Measurements from ENCODE around the gene GALNT18. TPM values are rescaled to one million over a fixed set of nuclear protein-coding genes. Genes with fewer than 3 reads are reported as not detected.
"Not testable (repeated sequence)": the region's sequence is repeated elsewhere in the genome, so short reads cannot be mapped to it uniquely, and the experiment has no call there.

Gene GALNT18
- total RNA-seq, 2 donors from 2014 or later: 7.3 to 10.9 TPM

DNA sequence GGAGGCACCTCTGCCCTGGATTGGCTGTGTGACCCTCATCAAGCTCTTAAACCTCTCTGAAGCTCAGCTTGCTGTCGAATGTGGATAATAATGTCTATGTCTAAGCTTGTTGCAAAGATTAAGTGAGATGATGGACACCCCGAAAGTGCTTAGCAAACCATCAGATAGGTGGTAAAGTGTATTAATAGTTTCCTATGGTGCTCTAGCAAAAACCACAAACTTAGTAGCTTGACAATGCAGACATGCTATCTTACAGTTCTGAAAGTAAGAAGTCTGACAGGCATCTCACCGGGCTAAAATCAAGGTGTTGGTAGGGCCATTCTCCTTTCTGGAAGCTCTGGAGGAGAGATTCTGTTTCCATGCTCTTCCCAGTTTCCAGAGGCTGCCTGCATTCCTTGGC, 162.2 kb downstream of the GALNT18 start:
- Mint-ChIP-seq H3K27ac (no peak overlapping the region), H3K9me3 (no peaks in the 10 kb centered on the region), H3K4me1 (no peaks in the 10 kb centered on the region), H3K4me3 (no peak overlapping the region), H3K27me3 (peaks cover 3% of the 10 kb centered on the region), H3K36me3 (ENCODE audit: low read depth) (no peaks in the 10 kb centered on the region)
- ATAC-seq (replicated peaks): no peak

DNA sequence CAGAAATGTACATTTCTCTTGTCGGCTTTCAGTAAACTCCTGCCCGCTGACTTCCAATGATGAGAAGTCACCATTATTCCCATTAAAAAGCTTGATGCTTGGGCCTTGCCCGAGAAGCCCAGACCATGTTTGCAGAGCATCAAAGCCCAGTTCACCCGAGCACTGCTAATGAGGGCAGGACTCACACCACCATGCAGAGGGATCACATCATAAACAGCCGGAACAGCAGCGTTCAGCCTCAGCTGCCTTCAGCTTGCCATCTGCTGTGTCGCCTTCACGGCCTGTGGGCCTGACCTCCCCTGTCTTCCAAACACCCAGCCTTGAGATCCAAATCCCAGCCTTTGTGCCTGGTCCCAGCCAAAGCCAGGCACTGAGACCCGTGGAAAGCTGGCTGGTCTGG, 163.3 kb downstream of the GALNT18 start:
- Mint-ChIP-seq H3K4me3 (no peak overlapping the region), H3K4me1 (no peaks in the 10 kb centered on the region), H3K36me3 (ENCODE audit: low read depth) (no peaks in the 10 kb centered on the region), H3K9me3 (no peaks in the 10 kb centered on the region), H3K27me3 (peaks cover 3% of the 10 kb centered on the region), H3K27ac (no peak overlapping the region)
- no peak for ATAC-seq (replicated peaks)

DNA sequence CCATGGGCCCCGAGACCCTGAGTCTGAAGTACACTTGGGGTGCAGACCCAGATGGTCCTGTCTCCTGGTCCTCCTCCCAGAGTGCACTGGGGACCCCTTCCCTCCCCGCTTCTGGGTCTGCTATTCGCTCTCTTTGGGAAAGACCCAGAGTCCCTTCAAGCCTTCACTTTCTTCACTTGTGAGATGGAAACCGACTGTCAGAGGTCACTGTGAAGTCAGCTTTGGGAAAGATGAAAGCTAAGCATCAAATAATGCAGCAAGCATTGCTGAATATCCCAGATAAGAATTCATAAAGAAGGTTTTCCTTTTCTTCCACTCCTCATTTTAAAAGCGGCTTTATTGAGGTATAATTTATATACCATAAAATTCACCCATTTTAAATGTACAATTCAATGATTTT, 163.8 kb downstream of the GALNT18 start:
- no peak overlapping the region for H3K4me3 Mint-ChIP-seq
- no peaks in the 10 kb centered on the region for H3K9me3 Mint-ChIP-seq
- no peak for ATAC-seq (replicated peaks)
- no peaks in the 10 kb centered on the region for H3K36me3 Mint-ChIP-seq (ENCODE audit: low read depth)
- no peak overlapping the region for H3K27ac Mint-ChIP-seq
- H3K27me3 Mint-ChIP-seq: peaks cover 3% of the 10 kb centered on the region
- H3K4me1 Mint-ChIP-seq: no peaks in the 10 kb centered on the region

DNA sequence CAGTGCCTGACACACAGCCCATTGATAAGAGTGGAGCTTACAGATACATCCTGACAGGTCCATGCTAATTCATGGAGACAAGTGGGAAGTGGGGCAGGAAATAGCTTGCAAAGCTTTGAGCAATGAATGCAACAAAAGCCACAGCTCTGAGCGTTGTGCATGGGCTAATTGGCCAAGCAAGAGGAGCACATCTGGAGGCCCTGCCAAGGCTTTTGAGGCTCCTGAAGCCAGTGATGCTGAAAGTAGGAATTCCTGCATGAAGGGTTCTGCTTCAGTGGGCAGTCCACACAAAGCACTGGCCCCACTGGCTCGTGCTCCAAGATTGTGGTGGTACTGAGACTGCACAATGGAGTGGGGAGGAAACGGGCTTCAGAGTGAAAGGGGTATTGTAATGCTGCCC, 164.9 kb downstream of the GALNT18 start:
- H3K4me3 Mint-ChIP-seq: no peak overlapping the region
- H3K27ac Mint-ChIP-seq: no peak overlapping the region
- H3K27me3 Mint-ChIP-seq: peaks cover 3% of the 10 kb centered on the region
- H3K9me3 Mint-ChIP-seq: no peaks in the 10 kb centered on the region
- H3K4me1 Mint-ChIP-seq: no peaks in the 10 kb centered on the region
- no peak for ATAC-seq (replicated peaks)
- H3K36me3 Mint-ChIP-seq (ENCODE audit: low read depth): no peaks in the 10 kb centered on the region

DNA sequence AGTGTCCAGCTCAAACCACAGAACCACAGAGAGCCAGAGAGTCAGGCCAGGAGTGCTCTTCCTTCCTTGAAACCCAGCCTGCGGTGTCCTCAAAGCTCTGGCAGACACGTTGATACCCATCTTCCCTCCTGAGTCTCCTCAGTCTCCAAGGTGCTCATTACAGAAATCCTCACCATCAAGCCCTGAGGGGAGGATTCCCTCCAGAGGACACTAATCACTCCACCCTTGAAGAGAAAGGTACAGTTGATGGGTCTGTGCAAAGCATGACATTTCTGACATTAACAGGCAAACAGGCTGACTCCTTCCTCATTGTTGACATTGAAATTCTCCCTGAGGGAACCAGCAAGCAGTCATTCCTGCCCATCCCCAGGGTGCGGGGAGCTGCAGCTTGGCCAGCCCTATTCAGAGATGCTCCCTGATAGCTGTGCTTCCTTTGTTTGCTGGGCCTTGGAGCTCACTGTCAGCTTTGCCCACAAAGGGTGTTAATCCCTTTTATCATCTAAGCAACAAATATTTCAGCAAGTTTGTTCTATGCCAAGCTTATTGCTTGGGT, 167.1 kb downstream of the GALNT18 start:
- Mint-ChIP-seq H3K4me3 (no peak overlapping the region), H3K27me3 (peaks cover 3% of the 10 kb centered on the region), H3K36me3 (ENCODE audit: low read depth) (no peaks in the 10 kb centered on the region), H3K9me3 (no peaks in the 10 kb centered on the region), H3K4me1 (no peaks in the 10 kb centered on the region), H3K27ac (no peak overlapping the region)
- no peak for ATAC-seq (replicated peaks)

DNA sequence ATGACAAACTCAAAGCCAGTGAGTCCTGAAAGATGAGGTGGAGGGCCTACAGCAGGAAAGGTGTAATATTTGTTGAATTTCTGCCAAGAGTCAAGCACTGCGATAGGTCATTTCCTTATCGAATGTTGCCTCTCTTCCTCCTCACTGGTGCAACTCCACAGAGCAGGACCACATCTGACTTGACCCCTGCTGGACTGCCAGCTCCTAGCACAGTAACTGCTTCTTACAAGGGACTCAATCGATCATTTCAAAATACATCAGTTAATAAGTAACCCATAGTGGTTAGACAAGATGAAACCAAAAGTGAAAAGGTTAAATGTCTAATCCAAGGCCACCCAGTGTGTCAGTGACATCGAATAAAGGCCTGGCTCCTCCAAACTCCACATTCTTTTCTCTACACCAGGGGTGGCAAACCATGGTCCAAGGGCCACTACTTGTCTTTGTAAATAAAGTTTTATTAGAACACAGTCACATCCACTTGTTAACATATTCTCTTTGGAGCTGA, 170.3 kb downstream of the GALNT18 start:
- Mint-ChIP-seq H3K27me3 (peaks cover 8% of the 10 kb centered on the region), H3K9me3 (no peaks in the 10 kb centered on the region), H3K4me1 (no peaks in the 10 kb centered on the region), H3K4me3 (no peak overlapping the region), H3K27ac (no peak overlapping the region), H3K36me3 (ENCODE audit: low read depth) (no peaks in the 10 kb centered on the region)
- no peak for ATAC-seq (replicated peaks)

DNA sequence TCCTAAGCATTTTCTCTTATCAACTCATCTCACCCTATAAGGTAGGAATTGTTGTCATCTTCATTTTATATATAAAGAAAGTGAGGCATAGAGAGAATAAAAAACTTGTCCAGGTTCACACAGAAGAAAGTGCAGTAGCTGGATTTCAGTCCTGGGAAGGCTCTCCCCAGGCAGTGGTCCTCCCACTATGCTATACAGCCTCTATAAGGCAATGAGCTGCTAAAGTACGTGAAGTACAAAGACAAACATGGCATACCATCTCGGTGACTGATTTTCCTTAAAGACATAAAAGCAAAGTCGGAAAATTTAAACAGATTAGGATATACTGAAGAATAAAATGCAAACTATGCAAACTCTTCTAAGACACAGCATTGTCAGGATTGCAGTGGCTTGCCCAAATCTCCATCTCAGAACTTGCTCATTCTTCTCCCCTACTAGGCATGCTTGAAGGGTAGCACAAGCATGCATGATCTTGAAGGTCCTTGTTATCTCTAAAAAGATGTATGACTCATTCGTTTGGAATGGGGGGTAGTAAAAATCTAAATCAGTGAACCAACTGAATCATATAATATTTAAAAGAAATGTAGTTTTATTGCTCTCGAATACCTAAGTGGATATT, 171.0 kb downstream of the GALNT18 start:
- Mint-ChIP-seq H3K27me3 (peaks cover 8% of the 10 kb centered on the region), H3K36me3 (ENCODE audit: low read depth) (no peaks in the 10 kb centered on the region), H3K4me1 (no peaks in the 10 kb centered on the region), H3K27ac (no peak overlapping the region), H3K9me3 (no peaks in the 10 kb centered on the region), H3K4me3 (no peak overlapping the region)
- no peak for ATAC-seq (replicated peaks)

DNA sequence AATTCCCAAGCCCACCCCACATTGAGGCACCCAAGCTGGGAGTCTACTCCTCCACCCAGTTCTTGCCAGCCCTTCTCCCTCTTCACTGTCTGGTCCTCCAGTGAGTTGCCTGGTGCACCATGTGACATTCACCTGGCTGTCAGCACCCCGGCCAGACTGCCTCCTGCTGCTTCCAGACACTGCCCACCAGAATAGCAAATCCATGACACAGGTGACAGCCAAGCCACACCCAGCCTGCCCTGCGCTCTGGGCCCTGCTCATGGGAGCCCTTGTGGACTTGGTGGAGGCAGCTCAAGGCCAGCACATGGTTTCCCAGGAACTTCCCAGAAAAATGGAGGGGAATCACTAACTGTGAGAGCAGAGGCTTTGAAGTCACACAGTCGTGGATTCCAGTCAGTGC, 172.5 kb downstream of the GALNT18 start:
- Mint-ChIP-seq H3K4me3 (no peak overlapping the region), H3K36me3 (ENCODE audit: low read depth) (no peaks in the 10 kb centered on the region), H3K9me3 (no peaks in the 10 kb centered on the region), H3K27ac (no peak overlapping the region), H3K4me1 (no peaks in the 10 kb centered on the region), H3K27me3 (peaks cover 5% of the 10 kb centered on the region)
- no peak for ATAC-seq (replicated peaks)

DNA sequence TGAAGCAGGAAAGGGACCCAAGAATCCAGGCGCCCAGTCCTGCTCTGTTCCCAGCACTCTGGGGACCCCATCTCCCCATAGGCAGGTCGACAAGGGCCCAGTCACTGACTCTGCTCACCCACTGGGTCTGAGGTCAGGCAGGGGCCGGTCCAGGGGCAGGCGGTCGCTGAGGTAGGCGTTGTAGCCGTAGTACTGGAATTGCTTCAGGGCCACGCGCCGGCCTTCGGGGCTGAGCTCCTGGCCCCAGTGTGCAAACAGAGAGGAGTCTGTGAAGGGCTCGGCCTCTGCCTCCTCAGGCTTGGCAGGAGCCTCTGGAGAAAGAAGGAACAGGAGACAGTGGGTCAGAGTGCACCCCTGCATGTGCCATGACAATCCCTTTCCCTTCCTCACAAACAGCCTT, 173.2 kb downstream of the GALNT18 start:
- Mint-ChIP-seq H3K9me3 (no peaks in the 10 kb centered on the region), H3K27ac (no peak overlapping the region), H3K4me1 (no peaks in the 10 kb centered on the region), H3K27me3 (peaks cover 5% of the 10 kb centered on the region), H3K36me3 (ENCODE audit: low read depth) (no peaks in the 10 kb centered on the region), H3K4me3 (no peak overlapping the region)
- ATAC-seq (replicated peaks): no peak

DNA sequence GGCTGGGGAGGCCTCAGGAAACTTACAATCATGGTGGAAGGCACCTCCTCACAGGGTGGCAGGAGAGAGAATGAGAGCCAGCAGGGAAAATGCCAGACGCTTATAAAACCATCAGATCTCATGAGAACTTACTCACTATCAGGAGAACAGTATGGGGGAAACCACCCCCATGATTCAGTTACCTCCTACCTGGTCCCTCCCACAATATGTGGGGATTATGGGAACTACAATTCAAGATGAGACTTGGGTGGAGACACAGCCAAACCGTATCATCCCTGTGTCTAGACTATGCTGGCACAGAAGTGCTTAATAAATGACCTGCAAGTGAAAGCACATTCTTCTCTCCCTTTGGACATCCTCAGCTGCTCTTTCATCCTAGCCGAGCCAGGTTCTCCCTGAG, 174.2 kb downstream of the GALNT18 start:
- H3K36me3 Mint-ChIP-seq (ENCODE audit: low read depth); H3K9me3 Mint-ChIP-seq; H3K4me1 Mint-ChIP-seq; H3K27me3 Mint-ChIP-seq; H3K4me3 Mint-ChIP-seq; ATAC-seq (replicated peaks); H3K27ac Mint-ChIP-seq: not testable (repeated sequence)

DNA sequence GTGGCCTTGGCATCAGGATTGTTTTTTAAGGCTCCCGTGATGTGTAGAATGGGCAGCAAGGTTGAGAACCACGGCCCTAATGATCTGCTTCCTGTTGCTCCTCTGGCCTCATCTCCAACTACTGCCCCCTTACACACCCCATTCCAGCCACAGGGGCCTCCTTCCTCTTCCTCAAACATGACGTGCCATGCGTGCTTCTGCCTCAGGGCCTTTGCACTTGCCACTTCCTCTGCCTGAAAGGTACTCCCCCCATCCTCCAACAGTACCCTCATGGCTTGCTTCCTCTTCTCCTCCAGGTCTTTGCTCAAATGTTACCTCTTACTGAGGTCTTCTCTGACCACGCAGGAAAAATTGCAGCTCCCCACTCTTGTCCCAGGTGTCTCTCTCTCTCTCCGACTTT, 174.8 kb downstream of the GALNT18 start:
- Mint-ChIP-seq H3K36me3 (ENCODE audit: low read depth) (no peaks in the 10 kb centered on the region), H3K4me3 (no peak overlapping the region), H3K4me1 (no peaks in the 10 kb centered on the region), H3K27me3 (peaks cover 5% of the 10 kb centered on the region), H3K27ac (no peak overlapping the region), H3K9me3 (no peaks in the 10 kb centered on the region)
- no peak for ATAC-seq (replicated peaks)

DNA sequence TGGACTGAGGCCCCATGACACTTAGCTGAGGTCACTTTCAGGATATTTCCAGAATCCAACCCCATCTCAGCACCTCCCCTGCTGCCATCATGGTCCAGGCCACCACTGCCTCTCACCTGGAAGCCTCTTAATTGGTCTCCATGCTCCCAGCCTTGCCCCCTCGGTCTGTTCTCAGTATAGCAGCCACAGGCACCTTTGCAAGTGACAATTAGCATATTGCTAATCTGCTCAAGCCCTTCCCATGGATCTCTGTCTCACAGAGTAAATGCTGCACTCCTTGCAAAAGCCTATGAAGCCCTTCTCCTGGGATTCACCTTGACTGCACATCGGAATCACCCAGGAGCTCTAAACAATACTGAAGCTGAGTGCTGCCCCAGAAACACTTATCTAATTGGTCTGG, 175.2 kb downstream of the GALNT18 start:
- H3K27ac Mint-ChIP-seq: no peak overlapping the region
- H3K36me3 Mint-ChIP-seq (ENCODE audit: low read depth): no peaks in the 10 kb centered on the region
- no peak overlapping the region for H3K4me3 Mint-ChIP-seq
- peaks cover 5% of the 10 kb centered on the region for H3K27me3 Mint-ChIP-seq
- no peaks in the 10 kb centered on the region for H3K4me1 Mint-ChIP-seq
- no peaks in the 10 kb centered on the region for H3K9me3 Mint-ChIP-seq
- no peak for ATAC-seq (replicated peaks)

DNA sequence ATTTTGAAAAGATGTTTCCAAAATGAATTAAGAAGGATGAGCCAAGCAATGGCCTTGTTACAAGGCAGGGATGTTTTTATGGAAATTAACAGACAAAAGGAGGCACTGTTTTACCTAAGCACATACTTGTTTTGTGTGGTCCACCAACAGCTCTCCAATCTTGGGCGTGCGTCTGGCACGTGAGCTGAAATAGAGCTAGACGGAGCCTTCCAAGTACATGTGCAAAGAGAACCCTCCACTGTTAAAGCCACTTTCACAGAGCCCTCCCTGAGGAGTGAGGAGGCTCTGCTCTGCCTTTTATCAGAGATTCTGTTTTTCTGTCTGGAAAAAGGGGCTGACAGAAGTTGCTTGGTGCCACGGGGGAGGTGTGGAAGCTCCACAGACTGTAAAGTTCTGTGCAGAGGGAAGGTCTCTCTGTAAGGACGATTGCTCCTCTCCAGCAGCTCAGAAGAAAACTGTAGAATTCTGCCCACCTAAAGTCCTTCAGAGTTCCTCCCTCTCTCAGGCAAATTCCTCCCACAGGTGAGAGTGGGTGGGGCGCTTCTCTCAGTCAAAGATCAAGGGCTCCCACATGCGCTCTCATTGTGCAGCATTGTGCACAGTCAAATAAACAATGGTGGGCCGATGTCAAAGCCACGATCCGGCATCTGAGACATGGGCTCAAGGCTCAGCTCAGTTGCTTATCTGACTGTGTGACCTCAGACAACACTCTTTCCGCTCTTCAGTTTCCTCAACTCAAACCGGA, 176.2 kb downstream of the GALNT18 start:
- Mint-ChIP-seq H3K4me3 (no peak overlapping the region), H3K4me1 (no peaks in the 10 kb centered on the region), H3K27me3 (peaks cover 5% of the 10 kb centered on the region), H3K36me3 (ENCODE audit: low read depth) (no peaks in the 10 kb centered on the region), H3K9me3 (no peaks in the 10 kb centered on the region), H3K27ac (no peak overlapping the region)
- ATAC-seq (replicated peaks): no peak

DNA sequence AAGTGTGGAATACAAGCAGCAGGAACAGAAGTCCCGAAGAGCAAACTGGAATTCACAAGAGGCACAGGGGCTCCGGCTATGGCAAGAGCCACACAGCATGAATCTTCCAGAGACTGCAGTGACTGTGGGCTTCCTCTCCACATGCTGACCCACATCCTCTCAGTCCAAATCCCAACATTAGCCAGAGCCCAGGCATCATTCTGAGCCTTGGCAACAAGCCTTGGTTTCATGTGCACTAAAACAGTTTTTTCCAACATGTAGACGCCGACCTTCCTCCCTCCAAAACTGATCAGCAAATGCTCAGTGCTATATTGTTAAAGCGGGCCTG, 177.0 kb downstream of the GALNT18 start:
- Mint-ChIP-seq H3K36me3 (ENCODE audit: low read depth) (no peaks in the 10 kb centered on the region), H3K27me3 (peaks cover 7% of the 10 kb centered on the region), H3K9me3 (no peaks in the 10 kb centered on the region), H3K4me3 (no peak overlapping the region), H3K4me1 (no peaks in the 10 kb centered on the region), H3K27ac (peak overlapping the region; percentile 25)
- no peak for ATAC-seq (replicated peaks)

DNA sequence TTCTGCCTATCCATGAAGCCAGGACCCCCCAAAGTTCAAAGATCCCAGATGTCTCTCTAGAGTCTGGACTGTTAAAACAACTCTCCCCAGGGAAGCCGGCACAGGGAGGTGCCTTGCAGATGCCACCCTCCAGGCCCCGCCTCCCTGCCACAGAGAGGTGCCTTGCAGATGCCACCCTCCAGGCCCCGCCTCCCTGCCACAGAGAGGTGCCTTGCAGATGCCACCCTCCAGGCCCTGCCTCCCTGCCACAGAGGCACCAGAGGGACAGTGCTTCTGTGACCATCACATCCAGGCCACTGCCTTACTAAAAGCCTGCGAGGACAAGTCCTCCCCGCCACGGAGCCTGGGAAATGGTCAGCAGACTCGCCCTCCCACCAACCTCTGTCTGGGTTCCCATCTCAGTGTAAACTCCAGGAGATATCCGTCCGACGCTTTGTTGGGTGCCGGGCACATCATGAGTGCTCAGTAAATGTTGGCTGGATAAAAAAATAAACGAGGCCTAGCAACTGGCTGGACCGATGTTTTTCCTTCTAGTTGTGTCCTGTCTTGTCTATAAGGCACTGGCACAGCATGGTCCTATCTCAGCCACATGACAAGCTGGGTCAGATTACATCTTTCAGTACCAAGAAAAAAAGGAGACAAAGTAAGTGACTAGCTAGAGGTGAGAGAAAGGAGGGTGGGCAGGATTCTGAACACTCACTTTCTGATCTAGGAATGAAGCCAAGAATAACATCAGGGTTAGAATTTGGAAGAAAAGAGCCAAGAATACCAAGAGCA, 177.6 kb downstream of the GALNT18 start:
- Mint-ChIP-seq H3K9me3 (no peaks in the 10 kb centered on the region), H3K36me3 (ENCODE audit: low read depth) (no peaks in the 10 kb centered on the region), H3K27me3 (peaks cover 8% of the 10 kb centered on the region), H3K27ac (no peak overlapping the region), H3K4me3 (no peak overlapping the region), H3K4me1 (no peaks in the 10 kb centered on the region)
- ATAC-seq (replicated peaks): no peak
